Daoy (cell line): Measurements from ENCODE around the gene ATF7IP. TPM values are rescaled to one million over a fixed set of nuclear protein-coding genes. Genes with fewer than 3 reads are reported as not detected.

Source experiments
- DNase-seq: peaks from one replicate; pipeline ENCODE4 v3.0.0-alpha.2; 2015; ENCODE audit warnings: low read depth
- total RNA-seq: library from RNA; depleted of rRNA; stranded (reverse); fragments of >200 nt; shearing (Covaris generic); gene quantifications from 2 replicates; pipeline ENCODE4 v1.2.3, GENCODE V29; 2014

Gene ATF7IP
- total RNA-seq, 1 experiment from 2014 or later: 16.5 TPM

- no peak for DNase-seq
These were observed 45.5 kb downstream of the ATF7IP start for GRCh38 chr12:14410841-14411569.

- DNase-seq: peak; percentile 19
These were observed 51.2 kb downstream of the ATF7IP start for GRCh38 chr12:14416658-14417057.

- DNase-seq: peak; percentile 51
These were observed 52.2 kb downstream of the ATF7IP start for GRCh38 chr12:14417715-14418114.

GRCh38 chr12:14418451-14418890 is 53.0 kb downstream of the ATF7IP start:
- no peak for DNase-seq

GRCh38 chr12:14422516-14423230 is 57.2 kb downstream of the ATF7IP start:
- no peak for DNase-seq

GRCh38 chr12:14424545-14424944 is 59.1 kb downstream of the ATF7IP start:
- no peak for DNase-seq

- DNase-seq: no peak
These were observed 61.3 kb downstream of the ATF7IP start for GRCh38 chr12:14426792-14427191.

- no peak for DNase-seq
These were observed 62.4 kb downstream of the ATF7IP start for GRCh38 chr12:14427929-14428328.

- no peak for DNase-seq
These were observed 65.0 kb downstream of the ATF7IP start for GRCh38 chr12:14430394-14430986.

GRCh38 chr12:14431975-14432374 is 66.5 kb downstream of the ATF7IP start:
- no peak for DNase-seq

- DNase-seq: no peak
These were observed 70.1 kb downstream of the ATF7IP start for GRCh38 chr12:14435627-14436026.

GRCh38 chr12:14442221-14442881 is 76.9 kb downstream of the ATF7IP start:
- DNase-seq: no peak

- no peak for DNase-seq
These were observed 78.0 kb downstream of the ATF7IP start for GRCh38 chr12:14443531-14443930.

- no peak for DNase-seq
These were observed 85.0 kb downstream of the ATF7IP start for GRCh38 chr12:14450479-14450878.

- no peak for DNase-seq
These were observed 86.9 kb downstream of the ATF7IP start for GRCh38 chr12:14452336-14452735.

GRCh38 chr12:14452865-14453264 is 87.4 kb downstream of the ATF7IP start:
- no peak for DNase-seq

- DNase-seq: peak; percentile 28
These were observed 88.8 kb downstream of the ATF7IP start for GRCh38 chr12:14454098-14454907.

- no peak for DNase-seq
These were observed 94.8 kb downstream of the ATF7IP start for GRCh38 chr12:14460212-14460841.

- DNase-seq: no peak
These were observed 106.0 kb downstream of the ATF7IP start for GRCh38 chr12:14471497-14471896.

GRCh38 chr12:14473707-14474287 is 108.3 kb downstream of the ATF7IP start:
- DNase-seq: no peak

GRCh38 chr12:14479004-14479403 is 113.5 kb downstream of the ATF7IP start:
- no peak for DNase-seq
